Tibial nerve (tissue), 4 donors: ENCODE data around the gene FGF5. TPM values are rescaled to one million over a fixed set of nuclear protein-coding genes. Genes with fewer than 3 reads are reported as not detected.
"Not testable (repeated sequence)": the region's sequence is repeated elsewhere in the genome, so short reads cannot be mapped to it uniquely, and the experiment has no call there.

Source experiments
- DNase-seq, 2 donors: peaks; one replicate each; pipeline ENCODE4 v3.0.0-alpha.2; 2019; ENCODE audit warnings: low spot score in 2 of 2
- H3K27ac ChIP-seq, 4 donors: fragments of 200-600 bp; sonication (generic) in 3 of 4; one replicate each; pipeline ENCODE4 v1.5.1; 2017 to 2019; ENCODE audit warnings: mild to moderate bottlenecking in 1 of 4
- H3K27me3 ChIP-seq, 2 donors: fragments of 200-600 bp; sonication (generic) in 1 of 2; one replicate each; pipeline versions ENCODE4 v1.5.1 to v1.6.0; 2017 to 2019
- H3K36me3 ChIP-seq, 3 donors: fragments of 200-600 bp; sonication (generic); one replicate each; pipeline ENCODE4 v1.5.1; 2018 to 2019
- H3K4me1 ChIP-seq, 4 donors: fragments of 200-600 bp; sonication (generic) in 3 of 4; one replicate each; pipeline ENCODE4 v1.5.1; 2017 to 2019
- H3K4me3 ChIP-seq, 4 donors: fragments of 200-600 bp; sonication (generic) in 3 of 4; one replicate each; pipeline ENCODE4 v1.5.1; 2017 to 2019; ENCODE audit warnings: mild to moderate bottlenecking in 1 of 4, moderate library complexity in 1 of 4
- H3K9me3 ChIP-seq, 4 donors: fragments of 200-600 bp; sonication (generic) in 3 of 4; one replicate each; pipeline ENCODE4 v1.5.1; 2017 to 2019
- EP300 ChIP-seq, 2 donors: sonication (generic); formaldehyde crosslinking; IDR thresholded peaks; one replicate each; pipeline ENCODE4 v1.6.1; 2017; ENCODE audit warnings: antibody characterized with exemption in 2 of 2, mild to moderate bottlenecking in 1 of 2
- POLR2A ChIP-seq, 2 donors: fragments of 450-650 bp; IDR thresholded peaks; one replicate each; pipeline ENCODE4 v1.6.1; 2017; ENCODE audit warnings: antibody characterized with exemption in 2 of 2, mild to moderate bottlenecking in 2 of 2, moderate library complexity in 2 of 2
- WGBS, 2 donors: methylation state at CpG; one replicate each; pipeline ENCODE4 v1.1.5; 2018; 5-methylcytosine and 5-hydroxymethylcytosine counted together
- total RNA-seq, 4 donors: library from RNA; depleted of rRNA; stranded (reverse); fragments of >200 nt; gene quantifications; one replicate each; pipeline ENCODE4 v1.1.0, GENCODE V29; 2016
- TF ChIP-seq, protein P1 (sequence below), 5 experiments: fragments of 200-600 bp in 3 of 5; fragments of 450-650 bp in 2 of 5; sonication (generic) in 3 of 5; IDR thresholded peaks; one replicate each; pipeline ENCODE4 v1.5.1; 2016 to 2019; ENCODE audit warnings: antibody characterized with exemption in 5 of 5, mild to moderate bottlenecking in 3 of 5, moderate library complexity in 2 of 5

Gene FGF5
- total RNA-seq, 4 donors from 2014 or later: 0.60 TPM; not detected in 3

DNA sequence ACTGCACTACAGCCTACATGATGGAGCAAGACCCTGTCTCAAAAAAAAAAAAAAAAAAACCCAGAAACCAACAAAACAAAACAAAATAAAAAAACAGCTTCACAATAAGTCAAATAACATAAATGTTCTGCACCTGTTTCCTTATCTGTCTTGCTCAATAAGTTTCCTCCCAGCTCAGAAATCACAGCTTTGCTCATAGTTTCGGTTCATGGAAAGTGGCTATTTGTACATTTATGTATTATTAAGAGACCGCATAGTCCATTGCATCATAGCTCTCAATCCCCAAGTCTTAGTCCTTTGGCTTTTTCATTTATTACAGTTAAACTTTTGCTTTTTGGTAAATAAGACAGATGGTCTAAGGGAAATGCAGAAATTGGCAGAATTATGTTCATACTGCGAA lies 44.7 kb downstream of the FGF5 start:
- Histone ChIP-seq H3K36me3 (no peaks in the 10 kb centered on the region), H3K27ac (no peak overlapping the region), H3K4me1 (no peaks in the 10 kb centered on the region), H3K27me3 (no peaks in the 10 kb centered on the region), H3K9me3 (no peaks in the 10 kb centered on the region), H3K4me3 (no peak overlapping the region)
- 92% methylated on average over 3 of the region's 3 CpGs for WGBS, 2 donors
- no peak for DNase-seq
- TF ChIP-seq, protein P1, sequence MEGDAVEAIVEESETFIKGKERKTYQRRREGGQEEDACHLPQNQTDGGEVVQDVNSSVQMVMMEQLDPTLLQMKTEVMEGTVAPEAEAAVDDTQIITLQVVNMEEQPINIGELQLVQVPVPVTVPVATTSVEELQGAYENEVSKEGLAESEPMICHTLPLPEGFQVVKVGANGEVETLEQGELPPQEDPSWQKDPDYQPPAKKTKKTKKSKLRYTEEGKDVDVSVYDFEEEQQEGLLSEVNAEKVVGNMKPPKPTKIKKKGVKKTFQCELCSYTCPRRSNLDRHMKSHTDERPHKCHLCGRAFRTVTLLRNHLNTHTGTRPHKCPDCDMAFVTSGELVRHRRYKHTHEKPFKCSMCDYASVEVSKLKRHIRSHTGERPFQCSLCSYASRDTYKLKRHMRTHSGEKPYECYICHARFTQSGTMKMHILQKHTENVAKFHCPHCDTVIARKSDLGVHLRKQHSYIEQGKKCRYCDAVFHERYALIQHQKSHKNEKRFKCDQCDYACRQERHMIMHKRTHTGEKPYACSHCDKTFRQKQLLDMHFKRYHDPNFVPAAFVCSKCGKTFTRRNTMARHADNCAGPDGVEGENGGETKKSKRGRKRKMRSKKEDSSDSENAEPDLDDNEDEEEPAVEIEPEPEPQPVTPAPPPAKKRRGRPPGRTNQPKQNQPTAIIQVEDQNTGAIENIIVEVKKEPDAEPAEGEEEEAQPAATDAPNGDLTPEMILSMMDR (IDR thresholded peaks at IDR 0.05): no peak
- no peak for TF ChIP-seq EP300 (IDR thresholded peaks at IDR 0.05)
- TF ChIP-seq POLR2A (IDR thresholded peaks at IDR 0.05): no peak

DNA sequence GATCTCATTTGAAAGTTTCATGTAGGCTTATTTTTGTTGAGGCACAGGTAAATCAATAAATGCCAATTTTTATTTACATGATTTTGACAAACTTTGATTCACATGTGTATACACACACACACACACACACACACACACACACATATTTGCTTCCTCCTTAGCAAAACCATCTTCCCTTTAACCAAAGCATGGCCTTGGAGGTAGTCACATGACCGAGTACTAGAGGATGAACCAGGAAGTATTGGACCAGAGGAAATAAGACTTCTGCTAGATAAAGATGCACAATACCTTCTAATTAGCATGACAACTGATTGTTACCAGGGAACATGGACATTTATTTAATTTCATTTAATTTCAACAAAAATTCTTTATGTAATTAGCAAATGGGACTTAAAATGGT lies 45.7 kb downstream of the FGF5 start:
- Histone ChIP-seq H3K9me3 (no peaks in the 10 kb centered on the region), H3K27me3 (no peaks in the 10 kb centered on the region), H3K4me3 (no peak overlapping the region), H3K36me3 (no peaks in the 10 kb centered on the region), H3K27ac (no peak overlapping the region), H3K4me1 (no peaks in the 10 kb centered on the region)
- no peak for DNase-seq
- WGBS, 2 donors: 77 to 89% methylated on average over 1 of the region's 1 CpG
- TF ChIP-seq EP300 (IDR thresholded peaks at IDR 0.05): no peak

DNA sequence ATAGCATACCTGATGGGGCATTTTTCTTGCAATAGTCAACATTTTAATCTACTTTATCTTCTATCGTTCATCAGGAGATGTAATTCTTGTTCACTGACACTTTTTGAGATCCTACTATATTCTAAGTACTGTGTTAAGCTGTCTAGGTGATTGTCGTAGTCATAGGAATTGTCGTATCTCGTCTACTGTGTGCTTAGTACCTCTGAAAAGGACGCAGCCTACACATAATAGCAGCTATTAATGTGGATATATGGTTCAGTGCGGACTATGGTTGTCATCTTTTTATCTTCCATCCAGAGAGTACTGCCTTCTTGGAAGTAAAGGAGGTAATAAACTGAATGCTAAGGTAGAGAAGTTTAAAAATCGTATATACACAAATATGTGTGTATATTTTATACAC lies 47.2 kb downstream of the FGF5 start:
- WGBS, 2 donors: 72 to 89% methylated on average over 7 of the region's 7 CpGs
- H3K36me3 ChIP-seq: no peaks in the 10 kb centered on the region
- DNase-seq: no peak
- H3K27ac ChIP-seq: no peak overlapping the region
- H3K27me3 ChIP-seq: no peaks in the 10 kb centered on the region
- no peaks in the 10 kb centered on the region for H3K9me3 ChIP-seq
- H3K4me3 ChIP-seq: no peak overlapping the region
- TF ChIP-seq POLR2A (IDR thresholded peaks at IDR 0.05): no peak
- TF ChIP-seq, protein P1 (IDR thresholded peaks at IDR 0.05): no peak
- TF ChIP-seq EP300 (IDR thresholded peaks at IDR 0.05): no peak
- H3K4me1 ChIP-seq: no peaks in the 10 kb centered on the region

DNA sequence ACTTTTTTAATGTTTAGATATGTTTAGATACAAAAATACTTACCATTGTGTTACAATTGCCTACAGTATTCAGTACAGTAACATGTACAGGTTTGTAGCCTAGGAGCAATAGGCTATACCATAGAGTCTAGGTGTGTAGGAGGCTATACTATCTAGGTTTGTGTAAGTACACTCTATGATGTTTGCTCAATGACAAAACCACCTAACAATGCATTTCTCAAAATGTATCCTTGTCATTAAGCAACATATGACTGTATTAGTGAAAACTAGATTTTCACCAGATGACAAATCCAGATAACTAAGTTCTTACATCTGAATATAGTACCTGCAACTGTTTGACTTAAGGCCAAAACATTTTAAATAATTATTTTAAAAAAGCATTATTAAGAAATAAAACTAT lies 49.4 kb downstream of the FGF5 start:
- DNase-seq, H3K4me3 ChIP-seq, H3K4me1 ChIP-seq, H3K9me3 ChIP-seq, H3K36me3 ChIP-seq, H3K27me3 ChIP-seq, H3K27ac ChIP-seq: not testable (repeated sequence)

DNA sequence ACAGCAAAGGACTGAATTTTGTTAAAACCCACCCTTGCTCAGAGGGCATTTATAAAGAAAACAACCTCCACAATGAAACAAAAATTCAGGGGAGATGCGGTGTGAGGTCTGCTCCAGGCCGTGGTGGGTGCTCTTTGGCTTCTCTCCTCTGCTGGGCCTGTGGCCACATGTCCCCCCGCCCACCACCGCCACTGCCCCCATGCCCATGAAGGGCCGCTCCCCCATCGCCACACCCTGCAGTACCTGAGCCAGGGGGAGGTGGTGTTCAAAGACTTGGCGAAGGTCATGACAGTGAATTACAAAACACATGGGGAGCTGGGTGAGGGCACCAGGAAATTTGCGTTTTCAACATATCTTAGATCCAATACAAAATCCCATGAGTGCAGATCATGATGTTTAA lies 54.9 kb downstream of the FGF5 start:
- H3K36me3 ChIP-seq: no peaks in the 10 kb centered on the region
- H3K9me3 ChIP-seq: no peaks in the 10 kb centered on the region
- no peaks in the 10 kb centered on the region for H3K27me3 ChIP-seq
- 90 to 96% methylated on average over 8 of the region's 8 CpGs for WGBS, 2 donors
- H3K4me1 ChIP-seq: no peaks in the 10 kb centered on the region
- no peak overlapping the region for H3K4me3 ChIP-seq
- H3K27ac ChIP-seq: no peak overlapping the region
- DNase-seq: no peak
- TF ChIP-seq EP300 (IDR thresholded peaks at IDR 0.05) (no peak), POLR2A (IDR thresholded peaks at IDR 0.05) (no peak)

DNA sequence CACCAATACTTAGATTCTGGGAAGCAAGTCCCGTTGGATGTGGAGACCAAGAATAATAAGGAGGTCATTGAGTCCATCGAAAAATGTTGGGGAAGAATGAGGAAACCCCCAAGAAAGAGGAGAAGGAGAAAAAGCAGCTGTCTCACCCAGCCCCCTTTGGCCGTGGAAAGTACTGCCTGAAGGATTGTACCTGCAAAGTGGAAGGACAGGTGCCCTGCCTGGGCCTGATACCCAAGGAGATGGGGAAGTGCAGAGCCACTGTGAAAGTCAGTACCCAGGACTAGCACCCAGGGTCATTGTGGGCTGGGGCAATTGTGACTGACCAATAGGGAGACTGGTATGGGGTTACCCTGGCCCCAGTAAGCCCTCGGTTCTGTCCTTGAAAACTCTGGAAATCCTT lies 55.3 kb downstream of the FGF5 start:
- WGBS, 2 donors: 73 to 81% methylated on average over 4 of the region's 4 CpGs
- Histone ChIP-seq H3K27ac (no peak overlapping the region), H3K36me3 (no peaks in the 10 kb centered on the region), H3K4me3 (no peak overlapping the region), H3K4me1 (no peaks in the 10 kb centered on the region), H3K27me3 (no peaks in the 10 kb centered on the region), H3K9me3 (no peaks in the 10 kb centered on the region)
- no peak for TF ChIP-seq EP300 (IDR thresholded peaks at IDR 0.05)
- TF ChIP-seq, protein P1 (IDR thresholded peaks at IDR 0.05): no peak
- DNase-seq: no peak

DNA sequence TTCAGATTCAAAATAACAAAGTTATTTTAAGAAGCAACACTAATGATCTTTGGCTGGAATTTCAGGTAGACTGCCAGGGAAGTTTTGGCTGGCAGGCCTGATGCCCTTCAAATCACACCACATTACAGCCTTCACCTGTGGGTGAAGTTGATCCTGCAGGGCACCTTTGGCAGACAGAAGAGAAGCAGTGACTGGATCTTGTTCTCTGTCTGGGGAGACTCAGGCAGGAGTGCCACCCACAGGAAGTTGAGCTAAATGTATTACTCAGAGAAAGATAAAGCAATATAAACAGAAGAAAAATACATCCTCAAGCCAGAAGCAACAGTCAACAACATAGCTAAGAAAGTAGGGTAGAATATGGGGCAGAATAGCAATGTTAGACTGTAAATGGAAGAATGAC lies 56.3 kb downstream of the FGF5 start:
- TF ChIP-seq POLR2A (IDR thresholded peaks at IDR 0.05): no peak
- TF ChIP-seq, protein P1 (IDR thresholded peaks at IDR 0.05): no peak
- no peak for TF ChIP-seq EP300 (IDR thresholded peaks at IDR 0.05)
- no peaks in the 10 kb centered on the region for H3K9me3 ChIP-seq
- no peaks in the 10 kb centered on the region for H3K36me3 ChIP-seq
- no peak overlapping the region for H3K27ac ChIP-seq
- H3K27me3 ChIP-seq: no peaks in the 10 kb centered on the region
- H3K4me1 ChIP-seq: no peaks in the 10 kb centered on the region
- no peak for DNase-seq
- H3K4me3 ChIP-seq: no peak overlapping the region
